Skin epidermis (tissue), 12 donors: Measurements from ENCODE around the gene FILIP1.

ENCODE experiments used
- H3K27ac ChIP-seq, 21 experiments: fragments of 200-600 bp; sonication (generic) in 11 of 21; one replicate each; pipeline ENCODE4 v1.5.0; 2020; ENCODE audit warnings: mild to moderate bottlenecking in 3 of 21, inconsistent platforms in 2 of 21, moderate library complexity in 2 of 21
- H3K4me3 ChIP-seq, 7 experiments: fragments of 200-600 bp; sonication (generic) in 2 of 7; one replicate each; pipeline ENCODE4 v1.5.0; 2020; ENCODE audit warnings: inconsistent platforms in 2 of 7, mild to moderate bottlenecking in 2 of 7, moderate library complexity in 1 of 7

Gene FILIP1

GRCh38 chr6:75249837-75250236 lies 243.8 kb downstream of the FILIP1 start:
- Histone ChIP-seq H3K4me3 (no peak overlapping the region), H3K27ac (no peak overlapping the region)

- Histone ChIP-seq H3K27ac (no peak overlapping the region), H3K4me3 (no peak overlapping the region)
These were observed 247.2 kb downstream of the FILIP1 start for GRCh38 chr6:75246386-75246785.

GRCh38 chr6:75244063-75244584 lies 249.5 kb downstream of the FILIP1 start:
- Histone ChIP-seq H3K4me3 (peak overlapping the region; percentile 56 to 86 (median 77)), H3K27ac (peak overlapping the region in 20 of 21 experiments; percentile 79 to 93 (median 87))

GRCh38 chr6:75243333-75244062 lies 250.1 kb downstream of the FILIP1 start, which contains the start of gene COX7A2:
TSS of gene COX7A2 (minus strand) at chr6:75243801. CDS start at chr6:75243734, 67 bp downstream.
- Histone ChIP-seq H3K27ac (peak within 1 kb of the TSS in 20 of 21 experiments; percentile 79 to 93 (median 87)), H3K4me3 (peak within 1 kb of the TSS; percentile 56 to 86 (median 77))
